Osteoblast (primary cell): ENCODE results near the gene BCAS3. TPM values are rescaled to one million over a fixed set of nuclear protein-coding genes. Genes with fewer than 3 reads are reported as not detected.

ENCODE experiments used
- DNase-seq: peaks from one replicate; pipeline ENCODE4 v3.0.0; 2011; ENCODE audit warnings: low spot score, mixed read lengths; ENCODE audit not compliant: insufficient read length; ENCODE audit errors: missing footprints
- H2AFZ ChIP-seq: 2 replicates; pipeline ENCODE4 v1.6.0; 2011; ENCODE audit warnings: mild to moderate bottlenecking, low read length
- H3K27ac ChIP-seq: 2 replicates; pipeline ENCODE4 v1.5.1; 2011; ENCODE audit warnings: mild to moderate bottlenecking, low read depth, low read length, moderate library complexity
- H3K27me3 ChIP-seq: 2 replicates; pipeline ENCODE4 v1.6.0; 2012; ENCODE audit warnings: mild to moderate bottlenecking, control low read depth, inconsistent platforms, low read length, moderate library complexity; ENCODE audit not compliant: insufficient read depth
- H3K36me3 ChIP-seq: 2 replicates; pipeline ENCODE4 v1.5.1; 2011; ENCODE audit warnings: mild to moderate bottlenecking, low read length, control low read depth, moderate library complexity; ENCODE audit not compliant: insufficient read depth
- H3K4me1 ChIP-seq: 2 replicates; pipeline ENCODE4 v1.5.1; 2011; ENCODE audit warnings: mild to moderate bottlenecking, low read length, control low read depth, moderate library complexity; ENCODE audit not compliant: insufficient read depth
- H3K4me2 ChIP-seq: 2 replicates; pipeline ENCODE4 v1.6.0; 2011; ENCODE audit warnings: mild to moderate bottlenecking, low read length; ENCODE audit not compliant: insufficient read depth
- H3K4me3 ChIP-seq: fragments of 200-600 bp; sonication (generic); 3 replicates; pipeline ENCODE4 v1.5.1; 2012; ENCODE audit warnings: mild to moderate bottlenecking, low read length, inconsistent platforms; ENCODE audit not compliant: insufficient read depth
- H3K79me2 ChIP-seq: 2 replicates; pipeline ENCODE4 v1.6.0; 2012; ENCODE audit warnings: mild to moderate bottlenecking, low read length, control low read depth, inconsistent platforms; ENCODE audit not compliant: insufficient read depth
- H3K9me3 ChIP-seq: 2 replicates; pipeline ENCODE4 v1.5.1; 2011; ENCODE audit warnings: low read depth, low read length, control low read depth
- H4K20me1 ChIP-seq: 2 replicates; pipeline ENCODE4 v1.6.0; 2012; ENCODE audit warnings: mild to moderate bottlenecking, low read length, control low read depth; ENCODE audit not compliant: insufficient read depth
- CTCF ChIP-seq: IDR thresholded peaks from 2 replicates; pipeline ENCODE4 v1.5.1; 2011; ENCODE audit warnings: mild to moderate bottlenecking, low read depth, low read length, moderate library complexity; ENCODE audit errors: extremely low read depth
- total RNA-seq: library from RNA; depleted of rRNA; stranded (reverse); fragments of >200 nt; gene quantifications from 2 replicates; pipeline ENCODE4 v1.2.3, GENCODE V29; 2012

Gene BCAS3
- total RNA-seq, 1 donor = 31.5 TPM

DNA sequence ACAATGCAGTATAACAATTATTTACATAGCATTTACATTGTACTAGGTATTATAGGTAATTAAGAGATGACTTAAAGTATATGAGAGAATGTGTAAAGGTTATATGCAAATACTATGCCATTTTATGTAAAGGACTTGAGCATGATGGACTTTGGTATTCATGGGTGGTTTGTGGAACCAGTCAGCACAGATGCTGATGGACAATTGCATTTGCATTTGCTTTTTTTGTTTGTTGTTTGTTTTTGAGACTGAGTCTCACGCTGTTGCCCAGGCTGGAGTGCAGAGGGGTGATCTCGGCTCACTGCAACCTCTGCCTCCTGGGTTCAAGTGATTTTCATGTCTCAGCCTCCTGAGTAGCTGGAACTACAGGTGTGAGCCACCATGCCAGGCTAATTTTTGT, 36.0 kb downstream of the BCAS3 start:
- H3K27ac ChIP-seq = no peak overlapping the region
- H3K79me2 ChIP-seq = no peaks in the 10 kb centered on the region
- no peaks in the 10 kb centered on the region for H3K9me3 ChIP-seq
- H3K4me1 ChIP-seq = no peaks in the 10 kb centered on the region
- H3K36me3 ChIP-seq = peaks cover 3% of the 10 kb centered on the region
- H3K4me2 ChIP-seq = no peak overlapping the region
- no peaks in the 10 kb centered on the region for H4K20me1 ChIP-seq
- H3K27me3 ChIP-seq = no peaks in the 10 kb centered on the region
- no peak overlapping the region for H2AFZ ChIP-seq
- TF ChIP-seq CTCF = no peak
- no peak for DNase-seq
- no peak overlapping the region for H3K4me3 ChIP-seq

DNA sequence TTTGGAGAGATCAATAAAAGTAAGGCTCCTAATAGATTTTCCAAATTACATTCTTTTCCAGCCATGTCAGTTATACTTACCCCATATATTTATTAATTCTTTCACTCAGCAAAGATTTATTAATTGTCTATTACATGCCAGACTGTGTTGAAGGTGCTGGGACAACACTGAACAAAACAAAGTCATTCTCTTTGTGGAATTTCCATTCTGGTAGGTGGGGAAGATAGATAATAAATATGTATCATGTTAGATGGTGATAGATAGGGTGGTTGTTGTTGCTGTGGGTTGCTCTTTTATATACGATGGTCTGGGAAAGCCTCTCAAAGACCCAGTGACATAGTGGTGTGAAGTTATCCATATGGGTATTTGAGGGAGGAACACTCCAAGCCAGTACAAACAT, 39.1 kb downstream of the BCAS3 start:
- H3K79me2 ChIP-seq = no peaks in the 10 kb centered on the region
- no peak overlapping the region for H3K27ac ChIP-seq
- no peaks in the 10 kb centered on the region for H3K36me3 ChIP-seq
- H3K4me2 ChIP-seq = no peak overlapping the region
- H3K4me3 ChIP-seq = no peak overlapping the region
- no peak for TF ChIP-seq CTCF
- no peaks in the 10 kb centered on the region for H3K27me3 ChIP-seq
- H3K9me3 ChIP-seq = no peaks in the 10 kb centered on the region
- peaks cover 17% of the 10 kb centered on the region for H3K4me1 ChIP-seq
- no peaks in the 10 kb centered on the region for H4K20me1 ChIP-seq
- no peak for DNase-seq
- no peak overlapping the region for H2AFZ ChIP-seq

GRCh38 chr17:60717814-60718213, 40.2 kb downstream of the BCAS3 start:
- Histone ChIP-seq H3K27ac (no peak overlapping the region), H3K79me2 (no peaks in the 10 kb centered on the region), H3K4me2 (no peak overlapping the region), H3K9me3 (no peaks in the 10 kb centered on the region), H4K20me1 (no peaks in the 10 kb centered on the region), H3K4me1 (peaks cover 17% of the 10 kb centered on the region), H3K4me3 (no peak overlapping the region), H2AFZ (no peak overlapping the region), H3K36me3 (no peaks in the 10 kb centered on the region), H3K27me3 (no peaks in the 10 kb centered on the region)
- DNase-seq = no peak
- no peak for TF ChIP-seq CTCF

GRCh38 chr17:60720763-60721531, 43.3 kb downstream of the BCAS3 start:
- peak overlapping the region; percentile 66 for H2AFZ ChIP-seq

More at GRCh38 chr17:60720763-60721531, 43.3 kb downstream of the BCAS3 start:
- no peaks in the 10 kb centered on the region for H4K20me1 ChIP-seq
- H3K9me3 ChIP-seq = no peaks in the 10 kb centered on the region
- H3K4me1 ChIP-seq = peaks cover 17% of the 10 kb centered on the region
- DNase-seq = peak; percentile 85
- H3K27me3 ChIP-seq = no peaks in the 10 kb centered on the region
- H3K27ac ChIP-seq = peak overlapping the region; percentile 2
- H3K79me2 ChIP-seq = no peaks in the 10 kb centered on the region
- H3K4me3 ChIP-seq = no peak overlapping the region
- peak; percentile 85 for TF ChIP-seq CTCF
- peak overlapping the region; percentile 28 for H3K4me2 ChIP-seq
- H3K36me3 ChIP-seq = no peaks in the 10 kb centered on the region
